GM23338 (cell line): ENCODE measurements around the gene PLS1. TPM values are rescaled to one million over a fixed set of nuclear protein-coding genes. Genes with fewer than 3 reads are reported as not detected.

ENCODE experiments used
- ATAC-seq: fragments of 200-7000 bp; cut with Tn5 transposase; 3 replicates; pipeline ENCODE4 v1.9.1; 2020
- DNase-seq: peaks from one replicate; pipeline ENCODE4 v3.0.0-alpha.2; 2015; ENCODE audit warnings: low spot score
- H2AFZ ChIP-seq: fragments of 200-600 bp; sonication (generic); 2 replicates; pipeline ENCODE4 v1.8.0; 2016; ENCODE audit warnings: antibody characterized with exemption, mild to moderate bottlenecking, moderate library complexity
- H3F3A ChIP-seq: fragments of 200-600 bp; sonication (generic); replicated peaks from 2 replicates; pipeline ENCODE4 v1.8.0; 2017; ENCODE audit warnings: antibody characterized with exemption, mixed run types, low read depth
- H3K27ac ChIP-seq: fragments of 200-600 bp; sonication (generic); 2 replicates; pipeline ENCODE4 v1.6.1; 2016; ENCODE audit warnings: low read depth
- H3K27me3 ChIP-seq: fragments of 200-600 bp; sonication (generic); 2 replicates; pipeline ENCODE4 v1.8.0; 2016; ENCODE audit warnings: mild to moderate bottlenecking, mixed run types, moderate library complexity; ENCODE audit not compliant: insufficient read depth
- H3K36me3 ChIP-seq: fragments of 200-600 bp; sonication (generic); 2 replicates; pipeline ENCODE4 v1.8.0; 2016; ENCODE audit warnings: mild to moderate bottlenecking; ENCODE audit not compliant: insufficient read depth
- H3K4me1 ChIP-seq: fragments of 200-600 bp; sonication (generic); 2 replicates; pipeline ENCODE4 v1.8.0; 2016; ENCODE audit warnings: mild to moderate bottlenecking, moderate library complexity; ENCODE audit not compliant: insufficient read depth
- H3K4me2 ChIP-seq: fragments of 200-600 bp; sonication (generic); 2 replicates; pipeline ENCODE4 v1.7.1; 2017; ENCODE audit warnings: mixed run types
- H3K4me3 ChIP-seq: fragments of 200-600 bp; sonication (generic); 2 replicates; pipeline ENCODE4 v1.6.1; 2016; ENCODE audit warnings: mixed run types
- H3K79me2 ChIP-seq: fragments of 200-600 bp; sonication (generic); replicated peaks from 2 replicates; pipeline ENCODE4 v1.8.0; 2017; ENCODE audit warnings: mild to moderate bottlenecking; ENCODE audit not compliant: insufficient read depth
- H3K9me2 ChIP-seq: fragments of 200-600 bp; sonication (generic); 2 replicates; pipeline ENCODE4 v1.8.0; 2017; ENCODE audit not compliant: insufficient read depth
- H4K20me1 ChIP-seq: fragments of 200-600 bp; sonication (generic); replicated peaks from 2 replicates; pipeline ENCODE4 v1.8.0; 2017; ENCODE audit warnings: mild to moderate bottlenecking; ENCODE audit not compliant: insufficient read depth
- H3K27ac Mint-ChIP-seq: 2 replicates; pipeline ENCODE4 v1.8.0; 2020; ENCODE audit warnings: inconsistent platforms, mild to moderate bottlenecking, moderate library complexity, mixed read lengths
- H3K27me3 Mint-ChIP-seq: 3 replicates; pipeline ENCODE4 v1.8.0; 2022; ENCODE audit warnings: low read depth, mild to moderate bottlenecking, moderate library complexity, mixed read lengths, inconsistent platforms; ENCODE audit not compliant: insufficient read depth, poor library complexity
- H3K36me3 Mint-ChIP-seq: 3 replicates; pipeline ENCODE4 v1.8.0; 2021; ENCODE audit warnings: low read depth, mild to moderate bottlenecking, inconsistent platforms, moderate library complexity, mixed read lengths
- H3K4me1 Mint-ChIP-seq: 3 replicates; pipeline ENCODE4 v1.8.0; 2020; ENCODE audit warnings: mild to moderate bottlenecking, inconsistent platforms, mixed read lengths
- H3K4me3 Mint-ChIP-seq: 3 replicates; pipeline ENCODE4 v1.8.0; 2021; ENCODE audit warnings: moderate library complexity, mild to moderate bottlenecking, inconsistent platforms, mixed read lengths
- H3K9me3 Mint-ChIP-seq: 3 replicates; pipeline ENCODE4 v1.8.0; 2020; ENCODE audit warnings: moderate library complexity, mild to moderate bottlenecking, inconsistent platforms, mixed read lengths
- EZH2 ChIP-seq: fragments of 200-600 bp; sonication (generic); IDR thresholded peaks from one replicate; pipeline ENCODE4 v1.8.0; 2017; ENCODE audit warnings: antibody characterized with exemption, mild to moderate bottlenecking, low read depth; ENCODE audit not compliant: unreplicated experiment
- EZH2phosphoT487 ChIP-seq: fragments of 200-600 bp; sonication (generic); IDR thresholded peaks from one replicate; pipeline ENCODE4 v1.8.1; 2018; ENCODE audit warnings: antibody characterized with exemption; ENCODE audit not compliant: unreplicated experiment
- JUNB ChIP-seq: IDR thresholded peaks from one replicate; pipeline ENCODE4 v1.6.1; 2016; ENCODE audit warnings: antibody characterized with exemption; ENCODE audit not compliant: unreplicated experiment
- STAT1 ChIP-seq: IDR thresholded peaks from one replicate; pipeline ENCODE4 v1.6.1; 2016; ENCODE audit warnings: antibody characterized with exemption; ENCODE audit not compliant: unreplicated experiment
- ZNF114 ChIP-seq: fragments of 250-450 bp; sonication (Bioruptor Pico); IDR thresholded peaks from 2 replicates; pipeline ENCODE4 v1.5.0; 2020; ENCODE audit warnings: mild to moderate bottlenecking, moderate library complexity
- ZNF331 ChIP-seq: fragments of 250-450 bp; sonication (Bioruptor Pico); IDR thresholded peaks from 2 replicates; pipeline ENCODE4 v1.5.0; 2020; ENCODE audit warnings: low read depth, mild to moderate bottlenecking, moderate library complexity
- polyA plus RNA-seq: library from polyadenylated mRNA; unstranded; fragments of >200 nt; fragmentation: Nextera tagmentation; extraction: Ambion mirVana; gene quantifications from 2 replicates; pipeline ENCODE4 v1.2.1, GENCODE V29; 2016
- total RNA-seq: library from RNA; depleted of rRNA; stranded (reverse); fragments of >200 nt; shearing (Covaris generic); gene quantifications from 2 replicates; pipeline ENCODE4 v1.2.3, GENCODE V29; 2014
- TF ChIP-seq, protein P1 (sequence below): IDR thresholded peaks from one replicate; pipeline ENCODE4 v1.6.1; 2018; ENCODE audit warnings: antibody characterized with exemption; ENCODE audit not compliant: unreplicated experiment
- TF ChIP-seq, protein P2 (sequence below), 2 experiments: fragments of 200-600 bp in 1 of 2; sonication (generic) in 1 of 2; conservative IDR thresholded peaks; 2 replicates each; pipeline versions ENCODE4 v1.5.1 to v1.6.1; 2016 to 2017; ENCODE audit warnings: antibody characterized with exemption in 2 of 2, low read depth in 2 of 2, mild to moderate bottlenecking in 2 of 2, moderate library complexity in 1 of 2

PLS1 gene
- total and polyA plus RNA-seq, 2 experiments from 2014 or later: 18.4 to 42.2 TPM

DNA sequence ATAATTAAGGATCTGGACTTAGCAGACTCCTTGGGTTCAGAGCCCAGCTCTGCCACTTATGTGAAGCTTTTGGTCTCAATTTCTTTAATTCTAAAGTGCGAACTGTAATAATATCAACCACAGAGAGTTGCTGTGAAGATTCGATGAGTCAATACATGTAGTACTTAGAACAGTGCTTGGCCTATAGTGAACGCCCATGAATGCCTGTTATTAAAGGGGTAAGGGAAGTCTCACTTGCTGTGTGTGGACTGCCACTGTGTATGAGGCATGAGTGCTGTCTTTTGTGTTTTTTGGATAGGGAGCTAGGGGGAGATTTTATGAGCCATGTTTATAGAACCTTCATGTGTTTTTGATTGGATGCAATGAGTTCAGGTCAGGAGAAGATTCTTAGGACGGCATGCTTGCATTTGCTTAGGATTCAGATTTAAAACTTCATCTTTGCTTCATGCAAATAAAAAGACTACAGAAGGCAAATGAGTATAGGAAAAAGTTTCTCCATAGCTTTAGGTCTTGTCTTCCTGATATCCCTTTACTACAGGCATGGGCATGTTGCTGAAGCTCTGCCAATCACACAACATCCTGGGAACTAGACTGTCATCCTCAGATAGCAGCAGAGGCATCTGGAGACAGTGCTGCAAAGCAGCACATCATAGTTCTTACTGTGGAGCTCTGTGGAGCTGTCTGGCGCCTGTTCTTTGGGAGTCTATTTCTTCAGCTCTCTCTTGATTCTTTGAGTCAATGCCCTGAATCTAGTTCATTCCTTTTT, 50.0 kb downstream of the PLS1 start:
- peaks cover 22% of the 10 kb centered on the region for H3K4me1 ChIP-seq
- H3K36me3 ChIP-seq: no peaks in the 10 kb centered on the region
- H3K27me3 Mint-ChIP-seq: peaks cover 7% of the 10 kb centered on the region
- H3K4me3 ChIP-seq: no peak overlapping the region
- H3K4me3 Mint-ChIP-seq: no peak overlapping the region
- H3K4me1 Mint-ChIP-seq: peaks cover 40% of the 10 kb centered on the region
- no peak overlapping the region for H3K4me2 ChIP-seq
- H2AFZ ChIP-seq: no peak overlapping the region
- no peaks in the 10 kb centered on the region; the same call in 2 of the 3 replicates for H3K9me3 Mint-ChIP-seq
- H3K79me2 ChIP-seq: no peaks in the 10 kb centered on the region
- TF ChIP-seq, protein P1, sequence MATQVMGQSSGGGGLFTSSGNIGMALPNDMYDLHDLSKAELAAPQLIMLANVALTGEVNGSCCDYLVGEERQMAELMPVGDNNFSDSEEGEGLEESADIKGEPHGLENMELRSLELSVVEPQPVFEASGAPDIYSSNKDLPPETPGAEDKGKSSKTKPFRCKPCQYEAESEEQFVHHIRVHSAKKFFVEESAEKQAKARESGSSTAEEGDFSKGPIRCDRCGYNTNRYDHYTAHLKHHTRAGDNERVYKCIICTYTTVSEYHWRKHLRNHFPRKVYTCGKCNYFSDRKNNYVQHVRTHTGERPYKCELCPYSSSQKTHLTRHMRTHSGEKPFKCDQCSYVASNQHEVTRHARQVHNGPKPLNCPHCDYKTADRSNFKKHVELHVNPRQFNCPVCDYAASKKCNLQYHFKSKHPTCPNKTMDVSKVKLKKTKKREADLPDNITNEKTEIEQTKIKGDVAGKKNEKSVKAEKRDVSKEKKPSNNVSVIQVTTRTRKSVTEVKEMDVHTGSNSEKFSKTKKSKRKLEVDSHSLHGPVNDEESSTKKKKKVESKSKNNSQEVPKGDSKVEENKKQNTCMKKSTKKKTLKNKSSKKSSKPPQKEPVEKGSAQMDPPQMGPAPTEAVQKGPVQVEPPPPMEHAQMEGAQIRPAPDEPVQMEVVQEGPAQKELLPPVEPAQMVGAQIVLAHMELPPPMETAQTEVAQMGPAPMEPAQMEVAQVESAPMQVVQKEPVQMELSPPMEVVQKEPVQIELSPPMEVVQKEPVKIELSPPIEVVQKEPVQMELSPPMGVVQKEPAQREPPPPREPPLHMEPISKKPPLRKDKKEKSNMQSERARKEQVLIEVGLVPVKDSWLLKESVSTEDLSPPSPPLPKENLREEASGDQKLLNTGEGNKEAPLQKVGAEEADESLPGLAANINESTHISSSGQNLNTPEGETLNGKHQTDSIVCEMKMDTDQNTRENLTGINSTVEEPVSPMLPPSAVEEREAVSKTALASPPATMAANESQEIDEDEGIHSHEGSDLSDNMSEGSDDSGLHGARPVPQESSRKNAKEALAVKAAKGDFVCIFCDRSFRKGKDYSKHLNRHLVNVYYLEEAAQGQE: no peak
- no peak for TF ChIP-seq EZH2
- no peaks in the 10 kb centered on the region for H3F3A ChIP-seq
- peaks cover 5% of the 10 kb centered on the region; the same call in 1 of the 2 replicates for H3K9me2 ChIP-seq
- ATAC-seq (no peak), DNase-seq (no peak)
- H3K27ac Mint-ChIP-seq: no peak overlapping the region
- H3K36me3 Mint-ChIP-seq: no peaks in the 10 kb centered on the region
- no peak overlapping the region for H3K27ac ChIP-seq
- H3K27me3 ChIP-seq: no peaks in the 10 kb centered on the region
- H4K20me1 ChIP-seq: no peaks in the 10 kb centered on the region

DNA sequence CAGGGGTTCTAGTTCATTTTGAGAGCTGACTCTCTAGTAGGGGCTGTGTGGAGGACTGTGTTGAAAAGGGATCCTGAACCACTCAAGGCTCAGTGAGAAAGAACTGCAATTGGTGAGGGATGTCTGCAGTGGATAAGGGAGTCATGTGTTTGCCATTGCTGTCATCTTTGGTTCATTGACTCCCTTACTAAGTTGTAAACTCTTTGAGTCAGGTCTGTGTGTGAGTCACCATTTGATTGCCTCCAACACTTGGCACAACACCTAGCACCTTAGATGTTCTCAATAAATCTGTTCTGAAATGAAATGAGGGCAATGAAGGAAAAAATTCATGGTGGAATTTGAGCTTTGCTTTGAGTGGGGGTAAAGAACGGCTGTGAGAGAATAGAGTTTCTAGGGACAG, 51.7 kb downstream of the PLS1 start:
- peaks cover 35% of the 10 kb centered on the region for H3K4me1 Mint-ChIP-seq
- H3K79me2 ChIP-seq: no peaks in the 10 kb centered on the region
- H3K4me2 ChIP-seq: no peak overlapping the region
- no peak overlapping the region for H2AFZ ChIP-seq
- no peaks in the 10 kb centered on the region for H3K36me3 Mint-ChIP-seq
- peaks cover 11% of the 10 kb centered on the region for H3K9me2 ChIP-seq
- ATAC-seq (no peak), DNase-seq (no peak)
- no peaks in the 10 kb centered on the region for H4K20me1 ChIP-seq
- H3K27me3 Mint-ChIP-seq: peaks cover 7% of the 10 kb centered on the region
- H3K27me3 ChIP-seq: no peaks in the 10 kb centered on the region
- H3F3A ChIP-seq: no peaks in the 10 kb centered on the region
- no peaks in the 10 kb centered on the region for H3K36me3 ChIP-seq
- no peak overlapping the region for H3K4me3 Mint-ChIP-seq
- H3K4me3 ChIP-seq: no peak overlapping the region
- peak overlapping the region; percentile 17; the same call in 1 of the 2 replicates for H3K27ac Mint-ChIP-seq
- H3K4me1 ChIP-seq: peaks cover 15% of the 10 kb centered on the region
- TF ChIP-seq EZH2phosphoT487 (no peak), EZH2 (no peak), JUNB (no peak), ZNF331 (no peak), STAT1 (no peak), ZNF114 (CRISPR knock-in tag) (no peak)
- TF ChIP-seq, protein P1: no peak
- TF ChIP-seq, protein P2, sequence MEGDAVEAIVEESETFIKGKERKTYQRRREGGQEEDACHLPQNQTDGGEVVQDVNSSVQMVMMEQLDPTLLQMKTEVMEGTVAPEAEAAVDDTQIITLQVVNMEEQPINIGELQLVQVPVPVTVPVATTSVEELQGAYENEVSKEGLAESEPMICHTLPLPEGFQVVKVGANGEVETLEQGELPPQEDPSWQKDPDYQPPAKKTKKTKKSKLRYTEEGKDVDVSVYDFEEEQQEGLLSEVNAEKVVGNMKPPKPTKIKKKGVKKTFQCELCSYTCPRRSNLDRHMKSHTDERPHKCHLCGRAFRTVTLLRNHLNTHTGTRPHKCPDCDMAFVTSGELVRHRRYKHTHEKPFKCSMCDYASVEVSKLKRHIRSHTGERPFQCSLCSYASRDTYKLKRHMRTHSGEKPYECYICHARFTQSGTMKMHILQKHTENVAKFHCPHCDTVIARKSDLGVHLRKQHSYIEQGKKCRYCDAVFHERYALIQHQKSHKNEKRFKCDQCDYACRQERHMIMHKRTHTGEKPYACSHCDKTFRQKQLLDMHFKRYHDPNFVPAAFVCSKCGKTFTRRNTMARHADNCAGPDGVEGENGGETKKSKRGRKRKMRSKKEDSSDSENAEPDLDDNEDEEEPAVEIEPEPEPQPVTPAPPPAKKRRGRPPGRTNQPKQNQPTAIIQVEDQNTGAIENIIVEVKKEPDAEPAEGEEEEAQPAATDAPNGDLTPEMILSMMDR (conservative IDR thresholded peaks at IDR 0.05; ENCODE audit: low read depth in 2 of 2): no peak
- no peaks in the 10 kb centered on the region; the same call in 2 of the 3 replicates for H3K9me3 Mint-ChIP-seq
- H3K27ac ChIP-seq: no peak overlapping the region
